T-helper 1 cell treated with Interleukin-12 subunit alpha and Interleukin-12 subunit beta and Interleukin-4 antibody, amounts not matched to agents 30 μg/mL and 1 μg/mL, for 36 hours (primary cell): ENCODE measurements around the gene GPN1.
"Not testable (repeated sequence)": the region's sequence is repeated elsewhere in the genome, so short reads cannot be mapped to it uniquely, and the experiment has no call there.

Experiments used
- H3K27ac Mint-ChIP-seq: one replicate; pipeline ENCODE4 v1.8.0; 2021; ENCODE audit warnings: mild to moderate bottlenecking, mixed read lengths
- H3K27me3 Mint-ChIP-seq: one replicate; pipeline ENCODE4 v1.8.0; 2021; ENCODE audit warnings: low read depth, mixed read lengths
- H3K36me3 Mint-ChIP-seq: one replicate; pipeline ENCODE4 v1.8.0; 2021; ENCODE audit warnings: low read depth, mixed read lengths
- H3K4me1 Mint-ChIP-seq: one replicate; pipeline ENCODE4 v1.8.0; 2021; ENCODE audit warnings: low read depth, mixed read lengths
- H3K4me3 Mint-ChIP-seq: one replicate; pipeline ENCODE4 v1.8.0; 2021; ENCODE audit warnings: mild to moderate bottlenecking, moderate library complexity, mixed read lengths
- H3K9me3 Mint-ChIP-seq: one replicate; pipeline ENCODE4 v1.8.0; 2021; ENCODE audit warnings: mixed read lengths

Gene GPN1

DNA sequence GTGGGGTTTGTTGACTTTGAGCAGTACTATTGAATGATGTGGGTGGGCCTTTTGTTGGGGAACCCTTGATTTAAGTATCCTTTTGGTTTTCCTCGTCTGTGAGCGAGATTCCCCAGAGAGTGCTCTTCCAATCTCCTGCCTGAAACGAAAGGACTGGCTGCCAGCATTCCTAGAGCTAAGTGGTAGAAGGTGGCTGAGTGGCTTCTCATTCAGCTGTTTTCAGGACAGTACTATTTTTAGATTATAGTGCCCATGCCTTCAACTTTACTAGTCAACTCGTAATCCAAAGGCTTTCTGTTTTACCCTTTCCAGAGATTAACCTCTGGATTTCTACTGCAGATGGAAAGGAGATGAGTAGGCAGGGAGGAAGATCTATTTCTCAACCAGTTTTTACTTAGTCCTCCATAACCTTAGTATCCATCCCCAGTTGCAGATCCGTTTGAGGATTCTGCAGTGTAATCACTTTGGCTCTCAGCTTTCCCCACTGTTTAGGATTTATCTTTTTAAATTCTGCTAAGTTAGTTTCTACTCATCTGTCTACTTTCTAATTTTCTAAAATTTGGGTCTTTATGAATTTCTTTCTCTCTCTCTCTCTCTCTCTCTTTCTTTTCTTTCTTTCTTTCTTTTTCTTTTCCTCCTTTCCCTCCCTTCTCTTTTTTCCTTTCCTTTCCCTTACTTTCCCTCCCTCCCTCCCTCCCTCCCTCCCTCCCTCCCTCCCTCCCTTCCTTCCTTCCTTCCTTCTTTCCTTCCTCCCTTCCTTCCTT lies 44.1 kb downstream of the GPN1 start:
- no peaks in the 10 kb centered on the region for H3K9me3 Mint-ChIP-seq
- no peak overlapping the region for H3K27ac Mint-ChIP-seq
- peaks cover 33% of the 10 kb centered on the region for H3K36me3 Mint-ChIP-seq
- no peak overlapping the region for H3K4me3 Mint-ChIP-seq
- peaks cover 5% of the 10 kb centered on the region for H3K4me1 Mint-ChIP-seq
- H3K27me3 Mint-ChIP-seq = no peaks in the 10 kb centered on the region

DNA sequence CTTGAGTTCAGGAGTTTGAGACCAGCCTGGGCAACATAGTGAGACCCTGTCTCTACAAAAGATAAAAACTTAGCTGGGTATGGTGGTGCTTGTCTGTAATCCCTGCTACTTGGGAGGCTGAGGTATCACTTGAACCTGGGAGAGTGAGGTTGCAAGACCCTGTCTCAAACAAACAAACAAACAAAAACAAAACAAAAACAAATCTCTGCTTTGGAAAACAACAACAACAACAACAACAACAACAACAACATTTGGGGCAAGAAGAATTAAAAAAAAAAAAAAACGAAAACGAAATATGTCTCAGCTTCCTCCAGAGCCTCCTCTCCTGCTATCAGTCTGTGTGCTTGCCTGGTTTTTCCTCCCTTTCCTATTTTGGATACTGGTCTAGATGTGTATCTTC lies 51.7 kb downstream of the GPN1 start:
- Mint-ChIP-seq H3K27me3 (no peaks in the 10 kb centered on the region), H3K27ac (peak overlapping the region; percentile 24), H3K36me3 (peaks cover 27% of the 10 kb centered on the region), H3K9me3 (no peaks in the 10 kb centered on the region), H3K4me3 (no peak overlapping the region), H3K4me1 (peaks cover 18% of the 10 kb centered on the region)

DNA sequence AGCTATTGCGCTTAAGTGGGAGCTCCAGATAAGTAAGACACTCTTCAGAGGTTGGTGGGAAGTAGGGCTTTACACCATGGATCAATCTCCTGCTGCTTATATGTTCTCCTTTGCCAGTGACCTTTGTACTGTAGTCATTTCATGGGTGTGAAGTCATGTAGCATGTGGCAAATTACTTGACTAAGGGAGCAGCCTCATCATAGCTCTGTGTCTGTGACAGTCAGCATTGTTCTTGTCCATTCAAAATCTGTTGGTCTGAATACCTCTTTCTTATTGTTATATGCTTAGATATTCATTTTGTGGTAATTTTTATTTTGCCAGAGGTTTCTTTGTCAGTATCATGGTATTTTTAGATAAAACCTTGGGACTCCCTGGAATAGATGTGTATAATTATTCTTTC lies 53.0 kb downstream of the GPN1 start:
- Mint-ChIP-seq H3K4me3 (no peak overlapping the region), H3K36me3 (peaks cover 26% of the 10 kb centered on the region), H3K27me3 (no peaks in the 10 kb centered on the region), H3K9me3 (no peaks in the 10 kb centered on the region), H3K4me1 (peaks cover 18% of the 10 kb centered on the region), H3K27ac (peak overlapping the region; percentile 31)

DNA sequence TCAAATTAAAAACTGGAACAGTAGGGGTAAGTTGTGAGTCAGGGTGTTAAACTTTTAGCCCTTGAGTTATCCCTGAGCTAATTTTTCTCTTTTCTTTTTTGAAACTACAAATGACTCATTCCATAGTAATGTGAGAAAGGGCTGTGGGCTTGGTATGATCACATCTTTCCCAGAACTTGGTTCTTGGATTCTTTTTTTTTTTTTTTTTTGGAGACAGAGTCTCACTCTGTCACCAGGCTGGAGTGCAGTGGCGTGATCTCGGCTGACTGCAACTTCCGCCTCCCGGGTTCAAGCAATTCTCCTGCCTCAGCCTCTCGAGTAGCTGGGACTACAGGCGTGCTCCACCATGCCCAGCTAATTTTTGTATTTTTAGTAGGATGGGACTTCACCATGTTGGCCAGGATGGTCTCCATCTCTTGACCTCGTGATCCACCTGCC lies 53.5 kb downstream of the GPN1 start:
- H3K4me1 Mint-ChIP-seq = peaks cover 18% of the 10 kb centered on the region
- not testable (repeated sequence) for H3K4me3 Mint-ChIP-seq, H3K27me3 Mint-ChIP-seq, H3K9me3 Mint-ChIP-seq
- H3K27ac Mint-ChIP-seq = peak overlapping the region; percentile 31
- H3K36me3 Mint-ChIP-seq = peaks cover 26% of the 10 kb centered on the region

DNA sequence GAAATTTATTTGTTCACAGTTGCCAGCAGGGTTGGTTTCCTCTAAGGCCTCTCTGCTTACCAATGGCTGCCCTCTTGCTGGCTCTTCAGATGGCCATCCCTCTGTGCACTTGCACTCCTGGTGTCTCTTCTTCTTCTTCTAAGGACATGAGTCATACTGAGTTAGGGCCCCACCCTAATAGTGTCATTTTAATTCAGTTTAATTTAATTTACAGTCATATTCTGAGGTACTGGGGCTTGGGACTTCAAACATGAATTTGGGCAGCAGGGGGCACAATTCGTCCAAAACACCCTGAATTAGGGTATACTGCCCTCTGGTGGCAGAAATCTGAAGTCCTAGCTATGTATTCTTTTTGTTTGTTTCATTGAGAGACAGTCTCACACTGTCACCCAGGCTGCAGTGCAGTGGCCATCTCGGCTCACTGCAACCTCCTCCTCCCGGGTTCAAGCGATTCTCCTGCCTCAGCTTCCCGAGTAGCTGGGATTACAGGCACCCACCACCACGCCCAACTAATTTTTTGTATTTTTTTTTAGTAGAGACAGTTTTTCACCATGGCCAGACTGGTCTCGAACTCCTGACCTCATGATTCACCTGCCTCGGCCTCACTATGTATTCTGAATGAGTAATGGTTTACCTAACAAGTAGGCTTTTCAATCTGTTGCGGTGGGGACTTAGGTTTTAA lies 54.7 kb downstream of the GPN1 start:
- Mint-ChIP-seq H3K4me1 (peaks cover 18% of the 10 kb centered on the region), H3K9me3 (no peaks in the 10 kb centered on the region), H3K27me3 (no peaks in the 10 kb centered on the region), H3K36me3 (peaks cover 27% of the 10 kb centered on the region), H3K4me3 (no peak overlapping the region), H3K27ac (peak overlapping the region; percentile 78)

DNA sequence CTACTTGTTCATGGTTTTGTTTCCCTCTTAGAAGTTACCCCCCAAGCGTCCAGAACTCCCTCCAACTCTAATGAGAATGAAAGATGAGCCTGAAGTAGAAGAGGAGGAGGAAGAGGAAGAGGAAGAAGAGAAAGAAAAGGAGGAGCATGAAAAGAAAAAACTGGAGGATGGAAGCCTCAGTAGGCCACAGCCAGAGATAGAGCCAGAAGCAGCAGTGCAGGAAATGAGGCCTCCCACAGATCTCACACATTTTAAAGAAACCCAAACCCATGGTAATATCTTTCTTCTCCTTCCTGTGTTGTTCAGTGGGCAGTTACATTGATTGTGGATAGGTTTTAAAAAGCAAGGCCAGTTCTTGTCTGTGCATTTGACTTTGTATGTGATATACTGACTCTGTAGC lies 56.2 kb downstream of the GPN1 start:
- H3K27ac Mint-ChIP-seq = peak overlapping the region; percentile 91
- not testable (repeated sequence) for H3K9me3 Mint-ChIP-seq, H3K27me3 Mint-ChIP-seq
- peak overlapping the region; percentile 59 for H3K4me3 Mint-ChIP-seq
- H3K36me3 Mint-ChIP-seq = peaks cover 32% of the 10 kb centered on the region
- H3K4me1 Mint-ChIP-seq = peaks cover 18% of the 10 kb centered on the region

DNA sequence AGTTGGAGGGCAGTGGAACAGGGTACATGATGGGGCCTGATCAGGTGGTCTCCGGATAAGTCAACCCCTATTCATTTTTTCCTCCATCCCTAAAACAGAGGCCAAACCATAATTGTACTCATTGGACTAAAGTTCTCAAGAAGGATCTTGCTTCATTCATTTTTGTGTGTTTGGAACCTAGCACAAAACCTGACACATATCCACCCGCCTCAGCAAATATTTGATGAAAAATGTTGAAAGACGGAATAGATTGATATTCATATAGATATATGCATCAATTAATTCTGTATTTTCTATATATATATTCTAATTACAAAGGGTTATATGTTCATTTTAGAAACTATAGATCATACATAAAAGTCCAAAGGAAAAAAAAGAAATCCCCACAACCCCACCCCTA lies 56.7 kb downstream of the GPN1 start:
- H3K36me3 Mint-ChIP-seq = peaks cover 31% of the 10 kb centered on the region
- no peaks in the 10 kb centered on the region for H3K27me3 Mint-ChIP-seq
- no peak overlapping the region for H3K4me3 Mint-ChIP-seq
- H3K4me1 Mint-ChIP-seq = peaks cover 18% of the 10 kb centered on the region
- H3K27ac Mint-ChIP-seq = peak overlapping the region; percentile 91
- H3K9me3 Mint-ChIP-seq = no peaks in the 10 kb centered on the region

DNA sequence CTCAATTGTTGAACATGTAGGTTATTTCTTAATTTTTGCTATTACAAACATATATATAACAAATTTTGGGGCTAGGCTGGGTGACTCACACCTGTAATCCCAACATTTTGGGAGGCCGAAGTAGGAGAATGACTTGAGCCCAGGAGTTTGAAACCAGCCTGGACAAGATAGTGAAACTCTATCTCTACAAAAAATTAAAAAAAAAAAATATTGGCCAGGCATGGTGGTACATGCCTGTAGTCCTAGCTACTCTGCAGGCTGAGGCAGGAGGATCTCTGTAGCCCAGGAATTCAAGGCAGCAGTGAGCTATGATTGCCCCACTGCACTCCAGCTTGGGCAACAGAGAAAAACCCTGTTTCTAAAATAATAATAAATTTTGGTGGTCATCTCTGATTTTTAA lies 58.4 kb downstream of the GPN1 start:
- no peak overlapping the region for H3K4me3 Mint-ChIP-seq
- peaks cover 20% of the 10 kb centered on the region for H3K4me1 Mint-ChIP-seq
- H3K36me3 Mint-ChIP-seq = peaks cover 38% of the 10 kb centered on the region
- no peaks in the 10 kb centered on the region for H3K9me3 Mint-ChIP-seq
- no peak overlapping the region for H3K27ac Mint-ChIP-seq
- no peaks in the 10 kb centered on the region for H3K27me3 Mint-ChIP-seq

DNA sequence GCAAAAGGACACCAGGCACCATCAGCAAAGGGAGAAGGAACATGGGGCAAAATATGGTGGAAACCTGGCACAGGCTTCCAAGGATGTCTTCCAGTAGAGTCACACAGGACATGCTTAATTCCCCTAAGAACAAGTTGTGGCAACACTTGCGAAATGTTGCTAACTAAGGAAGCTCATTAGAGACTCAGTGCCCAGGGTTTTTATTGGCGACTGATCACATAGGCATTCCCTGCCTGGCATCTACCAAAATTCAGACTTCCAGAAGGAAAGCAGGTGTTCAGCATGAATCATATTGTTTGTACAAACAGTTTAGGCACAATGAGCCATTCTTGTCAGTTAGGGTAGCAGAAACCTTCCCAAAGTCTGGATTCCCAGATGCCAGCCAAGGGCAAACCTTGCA lies 60.6 kb downstream of the GPN1 start:
- H3K4me3 Mint-ChIP-seq = no peak overlapping the region
- H3K9me3 Mint-ChIP-seq = no peaks in the 10 kb centered on the region
- peaks cover 12% of the 10 kb centered on the region for H3K4me1 Mint-ChIP-seq
- H3K27ac Mint-ChIP-seq = no peak overlapping the region
- no peaks in the 10 kb centered on the region for H3K27me3 Mint-ChIP-seq
- peaks cover 36% of the 10 kb centered on the region for H3K36me3 Mint-ChIP-seq

DNA sequence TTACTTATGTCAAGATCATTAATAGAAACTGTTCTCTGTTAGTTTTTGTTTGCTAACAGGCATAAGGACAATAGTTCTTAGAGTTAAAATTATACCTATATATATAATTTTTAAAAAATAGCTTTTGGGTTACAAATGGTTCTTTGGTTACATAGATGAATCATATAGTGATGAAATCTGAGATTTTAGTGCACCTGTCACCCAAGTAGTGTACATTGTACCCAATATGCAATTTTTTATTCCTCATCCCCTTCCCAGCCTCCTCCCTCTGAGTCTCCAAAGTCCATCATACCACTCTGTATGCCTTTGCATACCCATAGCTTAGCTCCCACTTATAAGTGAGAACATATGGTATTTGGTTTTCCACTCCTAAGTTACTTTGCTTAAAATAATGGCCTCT lies 61.2 kb downstream of the GPN1 start:
- Mint-ChIP-seq H3K36me3 (peaks cover 32% of the 10 kb centered on the region), H3K27ac (no peak overlapping the region), H3K4me1 (peaks cover 7% of the 10 kb centered on the region), H3K9me3 (no peaks in the 10 kb centered on the region), H3K27me3 (no peaks in the 10 kb centered on the region), H3K4me3 (no peak overlapping the region)

DNA sequence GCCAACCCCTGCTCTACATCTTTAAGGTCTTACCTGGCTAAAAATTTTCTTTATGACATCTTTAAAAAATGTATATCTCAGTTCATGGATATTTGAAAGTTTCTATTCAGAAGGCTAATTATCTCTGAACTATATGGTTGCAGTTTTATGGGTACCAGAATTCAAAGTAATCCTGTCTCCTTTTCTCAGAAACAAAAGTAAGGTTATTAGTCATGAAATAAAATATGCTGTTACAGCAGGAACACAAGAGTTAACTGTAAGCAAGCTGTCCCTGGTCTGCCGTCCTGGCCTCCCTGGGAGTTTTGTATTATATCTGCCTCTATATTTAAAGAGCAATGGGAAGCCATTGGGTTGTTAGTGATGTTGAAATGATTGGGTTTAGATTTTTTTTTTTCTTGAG lies 68.8 kb downstream of the GPN1 start:
- peaks cover 16% of the 10 kb centered on the region for H3K36me3 Mint-ChIP-seq
- H3K27ac Mint-ChIP-seq = no peak overlapping the region
- no peaks in the 10 kb centered on the region for H3K27me3 Mint-ChIP-seq
- no peaks in the 10 kb centered on the region for H3K9me3 Mint-ChIP-seq
- H3K4me1 Mint-ChIP-seq = peaks cover 9% of the 10 kb centered on the region
- no peak overlapping the region for H3K4me3 Mint-ChIP-seq
